Osteoblast (primary cell): Measurements from ENCODE around the gene ERG. TPM values are rescaled to one million over a fixed set of nuclear protein-coding genes. Genes with fewer than 3 reads are reported as not detected.

Experiments used
- DNase-seq: peaks from one replicate; pipeline ENCODE4 v3.0.0; 2011; ENCODE audit warnings: low spot score, mixed read lengths; ENCODE audit not compliant: insufficient read length; ENCODE audit errors: missing footprints
- H2AFZ ChIP-seq: 2 replicates; pipeline ENCODE4 v1.6.0; 2011; ENCODE audit warnings: mild to moderate bottlenecking, low read length
- H3K27ac ChIP-seq: 2 replicates; pipeline ENCODE4 v1.5.1; 2011; ENCODE audit warnings: mild to moderate bottlenecking, low read depth, low read length, moderate library complexity
- H3K27me3 ChIP-seq: 2 replicates; pipeline ENCODE4 v1.6.0; 2012; ENCODE audit warnings: mild to moderate bottlenecking, control low read depth, inconsistent platforms, low read length, moderate library complexity; ENCODE audit not compliant: insufficient read depth
- H3K36me3 ChIP-seq: 2 replicates; pipeline ENCODE4 v1.5.1; 2011; ENCODE audit warnings: mild to moderate bottlenecking, low read length, control low read depth, moderate library complexity; ENCODE audit not compliant: insufficient read depth
- H3K4me1 ChIP-seq: 2 replicates; pipeline ENCODE4 v1.5.1; 2011; ENCODE audit warnings: mild to moderate bottlenecking, low read length, control low read depth, moderate library complexity; ENCODE audit not compliant: insufficient read depth
- H3K4me2 ChIP-seq: 2 replicates; pipeline ENCODE4 v1.6.0; 2011; ENCODE audit warnings: mild to moderate bottlenecking, low read length; ENCODE audit not compliant: insufficient read depth
- H3K4me3 ChIP-seq: fragments of 200-600 bp; sonication (generic); 3 replicates; pipeline ENCODE4 v1.5.1; 2012; ENCODE audit warnings: mild to moderate bottlenecking, low read length, inconsistent platforms; ENCODE audit not compliant: insufficient read depth
- H3K79me2 ChIP-seq: 2 replicates; pipeline ENCODE4 v1.6.0; 2012; ENCODE audit warnings: mild to moderate bottlenecking, low read length, control low read depth, inconsistent platforms; ENCODE audit not compliant: insufficient read depth
- H3K9me3 ChIP-seq: 2 replicates; pipeline ENCODE4 v1.5.1; 2011; ENCODE audit warnings: low read depth, low read length, control low read depth
- H4K20me1 ChIP-seq: 2 replicates; pipeline ENCODE4 v1.6.0; 2012; ENCODE audit warnings: mild to moderate bottlenecking, low read length, control low read depth; ENCODE audit not compliant: insufficient read depth
- total RNA-seq: library from RNA; depleted of rRNA; stranded (reverse); fragments of >200 nt; gene quantifications from 2 replicates; pipeline ENCODE4 v1.2.3, GENCODE V29; 2012
- TF ChIP-seq, protein P1 (sequence below): IDR thresholded peaks from 2 replicates; pipeline ENCODE4 v1.5.1; 2011; ENCODE audit warnings: mild to moderate bottlenecking, low read depth, low read length, moderate library complexity; ENCODE audit errors: extremely low read depth

ERG gene
- total RNA-seq, 1 donor, result 1.1 TPM

DNA sequence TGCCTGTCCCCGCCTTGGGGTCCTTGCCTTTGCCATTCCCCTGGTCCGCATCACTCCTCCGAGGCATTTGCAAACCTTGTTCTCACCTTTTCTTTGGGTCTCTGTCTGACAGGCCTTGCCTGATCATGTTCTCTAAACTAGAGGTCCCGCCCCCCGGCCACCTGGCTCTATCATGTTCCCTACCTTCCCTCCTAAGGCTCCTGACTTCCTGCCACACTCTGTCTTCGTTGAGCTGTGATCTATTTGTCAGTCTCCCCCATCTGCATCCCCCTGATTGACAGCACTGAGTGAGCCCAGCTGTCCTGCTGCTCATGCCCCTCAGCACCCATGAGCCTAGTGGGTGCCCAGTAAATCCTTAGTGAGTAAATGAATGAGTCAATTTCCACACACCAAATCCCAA, 22.8 kb downstream of the ERG start:
- TF ChIP-seq, protein P1, sequence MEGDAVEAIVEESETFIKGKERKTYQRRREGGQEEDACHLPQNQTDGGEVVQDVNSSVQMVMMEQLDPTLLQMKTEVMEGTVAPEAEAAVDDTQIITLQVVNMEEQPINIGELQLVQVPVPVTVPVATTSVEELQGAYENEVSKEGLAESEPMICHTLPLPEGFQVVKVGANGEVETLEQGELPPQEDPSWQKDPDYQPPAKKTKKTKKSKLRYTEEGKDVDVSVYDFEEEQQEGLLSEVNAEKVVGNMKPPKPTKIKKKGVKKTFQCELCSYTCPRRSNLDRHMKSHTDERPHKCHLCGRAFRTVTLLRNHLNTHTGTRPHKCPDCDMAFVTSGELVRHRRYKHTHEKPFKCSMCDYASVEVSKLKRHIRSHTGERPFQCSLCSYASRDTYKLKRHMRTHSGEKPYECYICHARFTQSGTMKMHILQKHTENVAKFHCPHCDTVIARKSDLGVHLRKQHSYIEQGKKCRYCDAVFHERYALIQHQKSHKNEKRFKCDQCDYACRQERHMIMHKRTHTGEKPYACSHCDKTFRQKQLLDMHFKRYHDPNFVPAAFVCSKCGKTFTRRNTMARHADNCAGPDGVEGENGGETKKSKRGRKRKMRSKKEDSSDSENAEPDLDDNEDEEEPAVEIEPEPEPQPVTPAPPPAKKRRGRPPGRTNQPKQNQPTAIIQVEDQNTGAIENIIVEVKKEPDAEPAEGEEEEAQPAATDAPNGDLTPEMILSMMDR, result no peak
- H2AFZ ChIP-seq, result no peak overlapping the region
- no peaks in the 10 kb centered on the region for H4K20me1 ChIP-seq
- H3K4me1 ChIP-seq, result peaks cover 19% of the 10 kb centered on the region
- no peak overlapping the region for H3K4me2 ChIP-seq
- no peak overlapping the region for H3K4me3 ChIP-seq
- no peak for DNase-seq
- no peaks in the 10 kb centered on the region for H3K79me2 ChIP-seq
- H3K9me3 ChIP-seq, result no peaks in the 10 kb centered on the region
- H3K27me3 ChIP-seq, result no peaks in the 10 kb centered on the region
- no peak overlapping the region for H3K27ac ChIP-seq
- no peaks in the 10 kb centered on the region for H3K36me3 ChIP-seq

GRCh38 chr21:38474796-38475195, 23.5 kb downstream of the ERG start:
- TF ChIP-seq, protein P1, result no peak
- Histone ChIP-seq H3K4me1 (peaks cover 19% of the 10 kb centered on the region), H3K4me2 (no peak overlapping the region), H3K36me3 (no peaks in the 10 kb centered on the region), H4K20me1 (no peaks in the 10 kb centered on the region), H3K4me3 (no peak overlapping the region), H3K27me3 (no peaks in the 10 kb centered on the region), H3K9me3 (no peaks in the 10 kb centered on the region), H3K79me2 (no peaks in the 10 kb centered on the region), H3K27ac (no peak overlapping the region), H2AFZ (no peak overlapping the region)
- no peak for DNase-seq

DNA sequence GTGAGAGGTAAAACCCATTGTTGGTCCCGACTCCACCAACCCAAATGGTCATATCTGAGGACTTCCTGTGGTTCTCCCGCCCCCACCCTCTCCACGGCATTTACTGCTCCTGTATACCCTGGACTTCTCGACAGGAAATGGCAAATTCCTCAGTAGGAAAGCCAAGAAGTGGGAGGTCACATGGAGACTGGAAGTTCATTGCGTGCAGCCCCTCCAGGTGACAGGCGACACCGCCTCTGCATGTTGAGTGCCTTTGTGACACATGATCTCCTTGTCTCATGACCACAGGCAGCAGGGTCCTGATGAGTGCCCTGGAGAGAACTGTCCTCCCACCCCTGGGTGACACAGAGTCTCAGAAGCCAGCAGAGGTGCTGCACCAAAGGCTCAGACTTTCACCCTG, 24.2 kb downstream of the ERG start:
- H3K4me3 ChIP-seq, result no peak overlapping the region
- H3K9me3 ChIP-seq, result no peaks in the 10 kb centered on the region
- H3K27me3 ChIP-seq, result no peaks in the 10 kb centered on the region
- no peak overlapping the region for H2AFZ ChIP-seq
- no peaks in the 10 kb centered on the region for H4K20me1 ChIP-seq
- no peak overlapping the region for H3K4me2 ChIP-seq
- DNase-seq, result no peak
- TF ChIP-seq, protein P1, result no peak
- H3K79me2 ChIP-seq, result no peaks in the 10 kb centered on the region
- H3K4me1 ChIP-seq, result peaks cover 17% of the 10 kb centered on the region
- no peak overlapping the region for H3K27ac ChIP-seq
- H3K36me3 ChIP-seq, result no peaks in the 10 kb centered on the region

- Histone ChIP-seq H3K4me1 (peaks cover 5% of the 10 kb centered on the region), H3K4me2 (no peak overlapping the region), H4K20me1 (no peaks in the 10 kb centered on the region), H3K27me3 (no peaks in the 10 kb centered on the region), H3K79me2 (no peaks in the 10 kb centered on the region), H3K9me3 (no peaks in the 10 kb centered on the region), H3K36me3 (no peaks in the 10 kb centered on the region), H3K27ac (no peak overlapping the region), H3K4me3 (no peak overlapping the region), H2AFZ (no peak overlapping the region)
- TF ChIP-seq, protein P1, result no peak
- DNase-seq, result peak; percentile 45
These were observed 25.7 kb downstream of the ERG start for GRCh38 chr21:38472412-38473108.
